ENCODE results near the gene FERMT3. TPM values are rescaled to one million over a fixed set of nuclear protein-coding genes. Genes with fewer than 3 reads are reported as not detected.

Gene FERMT3
- total and polyA plus RNA-seq, 2 donors (not counting 3 experiments of a cell fraction or from before 2014, with no cell fraction given), result 64.4 to 100 TPM

DNA sequence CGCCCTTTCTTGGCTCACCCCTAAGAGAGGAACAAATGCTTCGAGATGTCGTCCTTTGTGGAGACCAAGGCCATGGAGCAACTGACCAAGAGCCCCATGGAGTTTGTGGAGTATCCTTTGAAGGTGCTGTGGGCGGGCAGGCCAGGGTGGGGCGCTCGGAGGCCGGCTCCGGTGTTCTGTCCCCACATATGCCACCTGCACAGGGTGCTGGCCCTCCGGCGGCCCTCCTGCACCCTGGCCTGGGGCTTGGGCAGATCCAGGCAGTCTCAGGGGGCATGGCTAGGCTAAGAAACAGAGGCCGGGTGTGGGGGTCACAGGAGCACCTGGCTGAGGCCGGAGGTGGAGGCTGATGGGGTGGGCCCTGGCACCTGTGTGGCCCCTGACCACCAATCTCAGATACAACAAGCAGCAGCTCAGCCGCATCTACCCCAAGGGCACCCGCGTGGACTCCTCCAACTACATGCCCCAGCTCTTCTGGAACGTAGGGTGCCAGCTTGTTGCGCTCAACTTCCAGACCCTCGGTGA lies 55.1 kb downstream of the FERMT3 start:
- Histone ChIP-seq H3K4me1 (ENCODE audit: control insufficient read depth, extremely low read depth, insufficient read depth, low read length) (peaks cover 22% of the 10 kb centered on the region), H3K79me2 (ENCODE audit: control insufficient read depth, insufficient read depth, low read length) (no peaks in the 10 kb centered on the region), H4K20me1 (replicated peaks; ENCODE audit: control insufficient read depth, extremely low read depth, insufficient read depth, low read length) (no peaks in the 10 kb centered on the region), H2AFZ (ENCODE audit: low read depth, low read length) (no peak overlapping the region), H3K36me3 (ENCODE audit: control insufficient read depth in 2 of 2, extremely low read depth in 1 of 2, insufficient read depth in 2 of 2, low read length in 2 of 2) (peaks cover 18 to 41% of the 10 kb centered on the region in 2 experiments), H3K4me3 (replicated peaks in 1 of 3; ENCODE audit: insufficient read depth in 1 of 3, low read depth in 1 of 3, low read length in 3 of 3) (no peak overlapping the region), H3K9me3 (replicated peaks; ENCODE audit: control insufficient read depth, insufficient read depth, low read length) (no peaks in the 10 kb centered on the region), H3K9ac (replicated peaks; ENCODE audit: extremely low read depth, insufficient read depth, low read length) (no peak overlapping the region), H3K9me1 (replicated peaks; ENCODE audit: control insufficient read depth, extremely low read depth, insufficient read depth, low read length) (no peaks in the 10 kb centered on the region), H3K27ac (ENCODE audit: insufficient read depth, low read depth, low read length) (no peak overlapping the region), H3K4me2 (ENCODE audit: insufficient read depth, low read length) (no peak overlapping the region), H3K27me3 (ENCODE audit: control insufficient read depth in 2 of 2, insufficient read depth in 2 of 2, low read length in 2 of 2) (no peaks in the 10 kb centered on the region)
- FAIRE-seq, result no peak
- no TSS peak for BruUV-seq (replicated peaks)
- ChIA-PET POLR2A (no interaction called here), CTCF (interaction anchor here (1.0 kb wide), 1 partner anchor 16 kb away, joined by 3 read pairs; no protein-coding TSS in a partner anchor)
- TF ChIP-seq POLR2AphosphoS5 (IDR thresholded peaks at IDR 0.05; ENCODE audit: insufficient read depth, low read depth, low read length) (no peak), EZH2 (IDR thresholded peaks at IDR 0.05; ENCODE audit: borderline replicate concordance, low read depth, low read length, severe bottlenecking) (no peak), MYC (IDR thresholded peaks at IDR 0.05; ENCODE audit: low read depth, low read length) (no peak), JUN (IDR thresholded peaks at IDR 0.05; ENCODE audit: borderline replicate concordance, insufficient read depth, insufficient read length, low read depth) (no peak), FOS (IDR thresholded peaks at IDR 0.05; ENCODE audit: borderline replicate concordance, insufficient read depth, low read length) (no peak), POLR2A (IDR thresholded peaks at IDR 0.05; ENCODE audit: low read depth, low read length) (no peak), GATA2 (IDR thresholded peaks at IDR 0.05; ENCODE audit: insufficient read depth, insufficient read length, low read depth, low read length) (no peak)
- TF ChIP-seq, protein P1, sequence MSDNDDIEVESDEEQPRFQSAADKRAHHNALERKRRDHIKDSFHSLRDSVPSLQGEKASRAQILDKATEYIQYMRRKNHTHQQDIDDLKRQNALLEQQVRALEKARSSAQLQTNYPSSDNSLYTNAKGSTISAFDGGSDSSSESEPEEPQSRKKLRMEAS (IDR thresholded peaks at IDR 0.05; ENCODE audit: insufficient read depth, insufficient read length), result no peak
- TF ChIP-seq, protein P2, sequence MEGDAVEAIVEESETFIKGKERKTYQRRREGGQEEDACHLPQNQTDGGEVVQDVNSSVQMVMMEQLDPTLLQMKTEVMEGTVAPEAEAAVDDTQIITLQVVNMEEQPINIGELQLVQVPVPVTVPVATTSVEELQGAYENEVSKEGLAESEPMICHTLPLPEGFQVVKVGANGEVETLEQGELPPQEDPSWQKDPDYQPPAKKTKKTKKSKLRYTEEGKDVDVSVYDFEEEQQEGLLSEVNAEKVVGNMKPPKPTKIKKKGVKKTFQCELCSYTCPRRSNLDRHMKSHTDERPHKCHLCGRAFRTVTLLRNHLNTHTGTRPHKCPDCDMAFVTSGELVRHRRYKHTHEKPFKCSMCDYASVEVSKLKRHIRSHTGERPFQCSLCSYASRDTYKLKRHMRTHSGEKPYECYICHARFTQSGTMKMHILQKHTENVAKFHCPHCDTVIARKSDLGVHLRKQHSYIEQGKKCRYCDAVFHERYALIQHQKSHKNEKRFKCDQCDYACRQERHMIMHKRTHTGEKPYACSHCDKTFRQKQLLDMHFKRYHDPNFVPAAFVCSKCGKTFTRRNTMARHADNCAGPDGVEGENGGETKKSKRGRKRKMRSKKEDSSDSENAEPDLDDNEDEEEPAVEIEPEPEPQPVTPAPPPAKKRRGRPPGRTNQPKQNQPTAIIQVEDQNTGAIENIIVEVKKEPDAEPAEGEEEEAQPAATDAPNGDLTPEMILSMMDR (IDR thresholded peaks at IDR 0.05; ENCODE audit: extremely low read depth in 1 of 2, insufficient read depth in 1 of 2, low read depth in 1 of 2, low read length in 2 of 2), result no peak
- dilution Hi-C loops (cut with MboI; ENCODE audit: extremely low pct_ligation_motif_present, low sequenced_read_pairs) (no loop called here), intact Hi-C loops (cut with micrococcal nuclease) (no loop called here)
- no peak for DNase-seq (ENCODE audit: low read depth, low spot score)

All from endothelial cell of umbilical vein (primary cell).